Glutamatergic neuron (in vitro differentiated cells): ENCODE results near the gene KIAA1958. TPM values are rescaled to one million over a fixed set of nuclear protein-coding genes. Genes with fewer than 3 reads are reported as not detected.

Source experiments
- DNase-seq: peaks from one replicate; pipeline ENCODE4 v3.0.0; 2022
- H3K27ac Mint-ChIP-seq: one replicate; pipeline ENCODE4 v1.8.0; 2020; ENCODE audit warnings: mild to moderate bottlenecking, mixed read lengths, inconsistent platforms; ENCODE audit not compliant: unreplicated experiment
- H3K27me3 Mint-ChIP-seq: one replicate; pipeline ENCODE4 v1.8.0; 2020; ENCODE audit warnings: mild to moderate bottlenecking, moderate library complexity, mixed read lengths, inconsistent platforms; ENCODE audit not compliant: unreplicated experiment
- H3K36me3 Mint-ChIP-seq: one replicate; pipeline ENCODE4 v1.8.0; 2020; ENCODE audit warnings: mild to moderate bottlenecking, mixed read lengths, inconsistent platforms; ENCODE audit not compliant: unreplicated experiment
- H3K4me1 Mint-ChIP-seq: one replicate; pipeline ENCODE4 v1.8.0; 2020; ENCODE audit warnings: mild to moderate bottlenecking, low read depth, mixed read lengths, inconsistent platforms; ENCODE audit not compliant: unreplicated experiment
- H3K4me3 Mint-ChIP-seq: one replicate; pipeline ENCODE4 v1.8.0; 2020; ENCODE audit warnings: mild to moderate bottlenecking, mixed read lengths, inconsistent platforms; ENCODE audit not compliant: unreplicated experiment
- H3K9me3 Mint-ChIP-seq: one replicate; pipeline ENCODE4 v1.8.0; 2020; ENCODE audit warnings: mild to moderate bottlenecking, moderate library complexity, mixed read lengths, inconsistent platforms; ENCODE audit not compliant: unreplicated experiment
- CTCF ChIP-seq: fragments of 200-600 bp; sonication (generic); IDR thresholded peaks from one replicate; pipeline ENCODE4 v1.5.0; 2021; ENCODE audit not compliant: partially characterized antibody, unreplicated experiment
- total RNA-seq: library from RNA; stranded (reverse); fragmentation: NEBNext Ultra II Directional; extraction: Animal tissue kit (Norgen Biotek cat#: 25700); gene quantifications from one replicate; pipeline ENCODE4 v1.2.1, GENCODE V29; 2021; ENCODE audit not compliant: unreplicated experiment

The KIAA1958 gene
- total RNA-seq, 1 donor from 2014 or later: 48.6 TPM

- no peak overlapping the region for H3K27ac Mint-ChIP-seq
- H3K9me3 Mint-ChIP-seq: no peaks in the 10 kb centered on the region
- TF ChIP-seq CTCF: no peak
- no peak overlapping the region for H3K4me3 Mint-ChIP-seq
- peaks cover 5% of the 10 kb centered on the region for H3K4me1 Mint-ChIP-seq
- H3K36me3 Mint-ChIP-seq: peaks cover 7% of the 10 kb centered on the region
- H3K27me3 Mint-ChIP-seq: no peaks in the 10 kb centered on the region
- DNase-seq: no peak
Observed at GRCh38 chr9:112689161-112689740, 202.6 kb downstream of the KIAA1958 start.

DNA sequence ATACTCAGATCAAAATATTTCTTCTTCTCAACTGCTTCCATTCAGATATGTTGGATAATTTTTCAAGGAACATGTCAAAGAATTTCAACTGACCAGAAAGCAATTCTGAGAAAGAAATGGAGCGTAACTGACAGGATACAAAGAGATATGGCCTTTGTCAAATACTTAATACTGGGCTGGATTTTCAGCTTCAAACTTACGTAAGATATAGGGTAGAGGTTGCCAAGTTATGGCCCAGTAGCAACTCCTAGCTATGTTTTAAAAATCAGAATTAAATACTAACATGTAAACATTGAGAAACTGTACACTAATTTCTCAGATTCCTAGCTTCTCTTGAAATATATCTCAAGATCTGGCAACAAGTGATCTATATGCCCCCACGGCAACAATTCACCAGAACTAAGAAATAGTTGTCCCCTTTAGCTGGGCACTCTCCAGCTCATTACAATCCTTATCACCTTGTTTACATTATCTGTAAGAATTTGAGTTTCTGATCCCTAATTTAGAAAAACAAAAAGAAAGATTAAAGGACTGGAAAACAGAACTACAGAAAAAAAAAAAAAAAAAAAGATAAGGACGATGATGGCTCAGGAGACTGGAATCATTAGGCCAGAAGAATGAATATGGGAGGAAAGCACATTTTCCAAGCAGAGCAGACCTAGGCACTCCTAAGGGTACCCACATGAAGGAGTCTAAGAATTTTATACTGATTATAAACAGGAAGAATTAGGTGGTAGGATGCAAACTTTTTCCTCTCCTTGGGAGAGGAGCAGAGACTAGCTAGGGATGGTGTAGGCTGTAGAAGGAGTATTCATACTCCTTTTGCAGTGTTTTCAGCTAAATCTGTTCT is 208.3 kb downstream of the KIAA1958 start:
- no peak overlapping the region for H3K4me3 Mint-ChIP-seq
- H3K4me1 Mint-ChIP-seq: no peaks in the 10 kb centered on the region
- no peaks in the 10 kb centered on the region for H3K27me3 Mint-ChIP-seq
- H3K9me3 Mint-ChIP-seq: no peaks in the 10 kb centered on the region
- no peak for TF ChIP-seq CTCF
- H3K27ac Mint-ChIP-seq: no peak overlapping the region
- H3K36me3 Mint-ChIP-seq: peaks cover 7% of the 10 kb centered on the region
- DNase-seq: no peak

DNA sequence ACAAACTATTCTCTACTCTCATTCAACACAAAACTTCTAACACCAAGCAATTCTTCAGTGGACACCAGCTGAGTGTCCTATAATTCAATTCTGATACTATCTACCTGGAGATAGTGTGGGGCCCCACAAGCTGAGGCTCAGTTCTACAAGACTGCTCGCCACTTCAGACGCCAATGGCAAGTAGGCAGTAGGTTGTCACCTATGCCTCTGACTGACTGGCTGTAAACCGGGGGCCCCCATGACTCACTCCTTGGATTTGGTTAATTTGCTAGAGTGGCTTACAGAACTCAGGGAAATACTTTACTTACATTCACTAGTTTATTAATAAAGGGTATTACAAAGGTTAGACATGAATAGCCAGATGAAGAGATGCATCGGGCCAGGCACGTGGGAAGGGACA is 209.8 kb downstream of the KIAA1958 start:
- Mint-ChIP-seq H3K27me3 (no peaks in the 10 kb centered on the region), H3K4me1 (no peaks in the 10 kb centered on the region), H3K9me3 (no peaks in the 10 kb centered on the region), H3K36me3 (no peaks in the 10 kb centered on the region), H3K27ac (no peak overlapping the region), H3K4me3 (no peak overlapping the region)
- TF ChIP-seq CTCF: no peak
- DNase-seq: no peak

- Mint-ChIP-seq H3K36me3 (no peaks in the 10 kb centered on the region), H3K27me3 (no peaks in the 10 kb centered on the region), H3K9me3 (no peaks in the 10 kb centered on the region), H3K4me3 (no peak overlapping the region), H3K4me1 (no peaks in the 10 kb centered on the region), H3K27ac (no peak overlapping the region)
- no peak for TF ChIP-seq CTCF
- no peak for DNase-seq
Observed at GRCh38 chr9:112699230-112699629, 212.6 kb downstream of the KIAA1958 start.

- Mint-ChIP-seq H3K27me3 (no peaks in the 10 kb centered on the region), H3K36me3 (no peaks in the 10 kb centered on the region)
Observed at GRCh38 chr9:112700085-112700484, 213.5 kb downstream of the KIAA1958 start.

More at GRCh38 chr9:112700085-112700484, 213.5 kb downstream of the KIAA1958 start:
- TF ChIP-seq CTCF: no peak
- Mint-ChIP-seq H3K4me3 (no peak overlapping the region), H3K4me1 (no peaks in the 10 kb centered on the region), H3K9me3 (no peaks in the 10 kb centered on the region), H3K27ac (no peak overlapping the region)
- DNase-seq: no peak
